Activated CD4-positive, alpha-beta T cell treated with anti-CD3 and anti-CD28 coated beads for 36 hours (primary cell): ENCODE measurements around the gene CDHR3. TPM values are rescaled to one million over a fixed set of nuclear protein-coding genes. Genes with fewer than 3 reads are reported as not detected.
A peak's percentile ranks its signal among the peaks of the same experiment; 100 is the strongest.

Source experiments
- ATAC-seq: fragments of 200-7000 bp; cut with Tn5 transposase; one replicate; pipeline ENCODE4 v1.10.0; 2021; ENCODE audit warnings: mild to moderate bottlenecking, moderate library complexity
- CTCF ChIA-PET: fragments of 350-600 bp; sonication (Branson Sonifier 250); formaldehyde crosslinking; loops from one replicate; lab custom pipeline; 2021; ENCODE audit warnings: antibody characterized with exemption; lab: Charles Lee
- POLR2A ChIA-PET: fragments of 350-600 bp; sonication (Branson Sonifier 250); formaldehyde crosslinking; loops from one replicate; lab custom pipeline; 2021; ENCODE audit warnings: antibody characterized with exemption, inconsistent platforms; lab: Charles Lee
- DNase-seq: peaks from one replicate; pipeline ENCODE4 v3.0.0-alpha.2; 2020
- H3K27ac Mint-ChIP-seq: one replicate; pipeline ENCODE4 v1.8.0; 2021; ENCODE audit warnings: mixed read lengths
- H3K27me3 Mint-ChIP-seq: one replicate; pipeline ENCODE4 v1.8.0; 2021; ENCODE audit warnings: mixed read lengths
- H3K36me3 Mint-ChIP-seq: one replicate; pipeline ENCODE4 v1.8.0; 2021; ENCODE audit warnings: low read depth, mixed read lengths
- H3K4me1 Mint-ChIP-seq: one replicate; pipeline ENCODE4 v1.8.0; 2021; ENCODE audit warnings: mixed read lengths
- H3K4me3 Mint-ChIP-seq: one replicate; pipeline ENCODE4 v1.8.0; 2021; ENCODE audit warnings: mild to moderate bottlenecking, moderate library complexity, mixed read lengths
- H3K9me3 Mint-ChIP-seq: one replicate; pipeline ENCODE4 v1.8.0; 2021; ENCODE audit warnings: low read depth, mixed read lengths
- intact Hi-C, 2 experiments: fragments of 100-400 bp; cut with DNase I in 1 of 2; cut with micrococcal nuclease in 1 of 2; formaldehyde crosslinking; loops; one replicate each; pipeline versions ENCODE4 v1.14.2 to v1.15.1; 2022 to 2024; cut with DNase I, micrococcal nuclease
- total RNA-seq, 2 experiments: library from RNA; stranded (reverse); gene quantifications; one replicate each; pipeline ENCODE4 v1.2.3, GENCODE V29; 2021

The CDHR3 gene
- total RNA-seq, 2 experiments from 2014 or later: 0.55 to 0.93 TPM

- Mint-ChIP-seq H3K27me3 (no peaks in the 10 kb centered on the region), H3K27ac (peak overlapping the region; percentile 4), H3K9me3 (no peaks in the 10 kb centered on the region), H3K36me3 (no peaks in the 10 kb centered on the region), H3K4me1 (peaks cover 32% of the 10 kb centered on the region), H3K4me3 (no peak overlapping the region)
- intact Hi-C loops: no loop called here
- ChIA-PET CTCF (interaction anchor here (1.0 to 4.2 kb wide), 4 partner anchors 11 to 308 kb away, joined by 3 to 20 read pairs (median 4); no protein-coding TSS in a partner anchor), POLR2A (interaction anchor here (0.6 kb wide), 1 partner anchor 104 kb away, joined by 4 read pairs; no protein-coding TSS in a partner anchor)
- DNase-seq (no peak), ATAC-seq (no peak)
These were observed 105.5 kb downstream of the CDHR3 start for GRCh38 chr7:106068538-106068961.

- POLR2A ChIA-PET: interaction anchor here (0.6 kb wide), 1 partner anchor 103 kb away, joined by 4 read pairs; no protein-coding TSS in a partner anchor
- Mint-ChIP-seq H3K4me1 (peaks cover 35% of the 10 kb centered on the region), H3K27me3 (no peaks in the 10 kb centered on the region), H3K4me3 (no peak overlapping the region), H3K27ac (no peak overlapping the region), H3K9me3 (no peaks in the 10 kb centered on the region), H3K36me3 (no peaks in the 10 kb centered on the region)
- CTCF ChIA-PET: interaction anchor here (1.0 to 4.2 kb wide), 3 partner anchors 11 to 93 kb away, joined by 3 to 20 read pairs (median 15); no protein-coding TSS in a partner anchor
- intact Hi-C loops: no loop called here
- DNase-seq (no peak), ATAC-seq (no peak)
These were observed 105.9 kb downstream of the CDHR3 start for GRCh38 chr7:106068986-106069385.

GRCh38 chr7:106069471-106070200 is 106.6 kb downstream of the CDHR3 start:
- Mint-ChIP-seq H3K27me3 (no peaks in the 10 kb centered on the region), H3K27ac (no peak overlapping the region), H3K9me3 (no peaks in the 10 kb centered on the region), H3K4me3 (no peak overlapping the region), H3K36me3 (no peaks in the 10 kb centered on the region), H3K4me1 (peaks cover 35% of the 10 kb centered on the region)
- ATAC-seq (no peak), DNase-seq (no peak)
- POLR2A ChIA-PET: no interaction called here
- intact Hi-C loops: loop anchor here in 1 of 2 experiments (5.0 kb wide), 1 partner anchor 358 kb away; no protein-coding TSS in a partner anchor
- CTCF ChIA-PET: interaction anchor here (1.1 to 4.2 kb wide), 3 partner anchors 9 to 84 kb away, joined by 3 to 20 read pairs (median 15); no protein-coding TSS in a partner anchor

- no peaks in the 10 kb centered on the region for H3K27me3 Mint-ChIP-seq
- H3K4me3 Mint-ChIP-seq: no peak overlapping the region
- intact Hi-C loops: loop anchor here in 1 of 2 experiments (5.0 kb wide), 1 partner anchor 357 kb away; no protein-coding TSS in a partner anchor
- CTCF ChIA-PET: interaction anchor here (1.1 to 4.2 kb wide), 3 partner anchors 10 to 83 kb away, joined by 3 to 20 read pairs (median 15); no protein-coding TSS in a partner anchor
- H3K4me1 Mint-ChIP-seq: peaks cover 35% of the 10 kb centered on the region
- ATAC-seq (no peak), DNase-seq (no peak)
- no peaks in the 10 kb centered on the region for H3K9me3 Mint-ChIP-seq
- POLR2A ChIA-PET: no interaction called here
- H3K36me3 Mint-ChIP-seq: no peaks in the 10 kb centered on the region
- H3K27ac Mint-ChIP-seq: peak overlapping the region; percentile 95
These were observed 107.1 kb downstream of the CDHR3 start for GRCh38 chr7:106070201-106070551.

GRCh38 chr7:106070567-106071254 is 107.6 kb downstream of the CDHR3 start:
- peak overlapping the region; percentile 95 for H3K27ac Mint-ChIP-seq
- DNase-seq: no peak
- intact Hi-C loops: loop anchor here (1.0 to 5.0 kb wide), 4 partner anchors 41 to 357 kb away; partner anchors contain the start of gene SYPL1 (in 1 of the 2)
- H3K4me1 Mint-ChIP-seq: peaks cover 35% of the 10 kb centered on the region
- peak overlapping the region; percentile 60 for H3K4me3 Mint-ChIP-seq
- H3K27me3 Mint-ChIP-seq: no peaks in the 10 kb centered on the region
- CTCF ChIA-PET: interaction anchor here (0.7 to 4.2 kb wide), 7 partner anchors 10 to 97 kb away, joined by 3 to 20 read pairs (median 6); no protein-coding TSS in a partner anchor
- ATAC-seq: no peak
- H3K9me3 Mint-ChIP-seq: no peaks in the 10 kb centered on the region
- no peaks in the 10 kb centered on the region for H3K36me3 Mint-ChIP-seq
- POLR2A ChIA-PET: interaction anchor here (0.6 to 1.6 kb wide), 4 partner anchors 10 to 979 kb away, joined by 4 to 6 read pairs (median 5); partner anchors contain the start of gene SYPL1

- ATAC-seq (peak; percentile 98), DNase-seq (peak; percentile 71)
- H3K27me3 Mint-ChIP-seq: no peaks in the 10 kb centered on the region
- POLR2A ChIA-PET: interaction anchor here (0.7 to 1.6 kb wide), 5 partner anchors 9 to 41 kb away, joined by 3 to 6 read pairs (median 4); partner anchors contain the start of gene SYPL1
- H3K4me1 Mint-ChIP-seq: peaks cover 35% of the 10 kb centered on the region
- peak overlapping the region; percentile 95 for H3K27ac Mint-ChIP-seq
- CTCF ChIA-PET: interaction anchor here (0.6 to 4.2 kb wide), 12 partner anchors 9 to 311 kb away, joined by 3 to 20 read pairs (median 6); partner anchors contain the start of gene SYPL1
- intact Hi-C loops: loop anchor here (1.0 to 5.0 kb wide), 4 partner anchors 40 to 356 kb away; partner anchors contain the start of gene SYPL1 (in 1 of the 2)
- H3K4me3 Mint-ChIP-seq: peak overlapping the region; percentile 60
- H3K36me3 Mint-ChIP-seq: no peaks in the 10 kb centered on the region
- H3K9me3 Mint-ChIP-seq: no peaks in the 10 kb centered on the region
These were observed 108.4 kb downstream of the CDHR3 start for GRCh38 chr7:106071356-106071998.

GRCh38 chr7:106071999-106072714 is 109.1 kb downstream of the CDHR3 start:
- ATAC-seq: peak; percentile 4
- Mint-ChIP-seq H3K4me1 (peaks cover 35% of the 10 kb centered on the region), H3K27me3 (no peaks in the 10 kb centered on the region), H3K27ac (peak overlapping the region; percentile 95), H3K36me3 (no peaks in the 10 kb centered on the region), H3K9me3 (no peaks in the 10 kb centered on the region), H3K4me3 (peak overlapping the region; percentile 60)
- CTCF ChIA-PET: interaction anchor here (0.6 to 4.2 kb wide), 13 partner anchors 9 to 311 kb away, joined by 3 to 20 read pairs (median 6); partner anchors contain the start of gene SYPL1
- POLR2A ChIA-PET: interaction anchor here (0.7 to 1.6 kb wide), 5 partner anchors 8 to 40 kb away, joined by 3 to 6 read pairs (median 4); partner anchors contain the start of gene SYPL1
- DNase-seq: peak; percentile 29
- intact Hi-C loops: loop anchor here (1.0 to 5.0 kb wide), 4 partner anchors 39 to 355 kb away; partner anchors contain the start of gene SYPL1 (in 1 of the 2)

- CTCF ChIA-PET: interaction anchor here (0.8 to 4.2 kb wide), 7 partner anchors 11 to 279 kb away, joined by 4 to 20 read pairs (median 6); partner anchors contain the start of gene SYPL1
- DNase-seq (no peak), ATAC-seq (no peak)
- Mint-ChIP-seq H3K4me3 (no peak overlapping the region), H3K27me3 (no peaks in the 10 kb centered on the region), H3K36me3 (no peaks in the 10 kb centered on the region), H3K4me1 (peaks cover 38% of the 10 kb centered on the region), H3K9me3 (no peaks in the 10 kb centered on the region), H3K27ac (peak overlapping the region; percentile 95)
- intact Hi-C loops: loop anchor here in 1 of 2 experiments (5.0 kb wide), 1 partner anchor 355 kb away; no protein-coding TSS in a partner anchor
- POLR2A ChIA-PET: no interaction called here
These were observed 109.6 kb downstream of the CDHR3 start for GRCh38 chr7:106072715-106073091.

GRCh38 chr7:106073701-106074100 is 110.6 kb downstream of the CDHR3 start:
- no peaks in the 10 kb centered on the region for H3K9me3 Mint-ChIP-seq
- H3K27me3 Mint-ChIP-seq: no peaks in the 10 kb centered on the region
- POLR2A ChIA-PET: interaction anchor here (0.9 kb wide), 1 partner anchor 38 kb away, joined by 3 read pairs; the partner anchor contains the start of gene SYPL1
- intact Hi-C loops: loop anchor here in 1 of 2 experiments (5.0 kb wide), 1 partner anchor 354 kb away; no protein-coding TSS in a partner anchor
- peaks cover 38% of the 10 kb centered on the region for H3K4me1 Mint-ChIP-seq
- H3K27ac Mint-ChIP-seq: no peak overlapping the region
- H3K36me3 Mint-ChIP-seq: no peaks in the 10 kb centered on the region
- CTCF ChIA-PET: interaction anchor here (1.0 to 1.2 kb wide), 2 partner anchors 17 to 80 kb away, joined by 3 to 5 read pairs; no protein-coding TSS in a partner anchor
- no peak for DNase-seq
- no peak for ATAC-seq
- no peak overlapping the region for H3K4me3 Mint-ChIP-seq
